GM18951 (cell line): ENCODE measurements around the gene RAB11B.
"Not testable (repeated sequence)": the region's sequence is repeated elsewhere in the genome, so short reads cannot be mapped to it uniquely, and the experiment has no call there.

ENCODE experiments used
- POLR2A ChIP-seq: IDR thresholded peaks from 4 replicates; pipeline ENCODE4 v1.6.1; 2011; ENCODE audit warnings: mild to moderate bottlenecking; ENCODE audit not compliant: insufficient read length, insufficient read depth; ENCODE audit errors: extremely low read depth
- in situ Hi-C: fragments of 300-500 bp; cut with MboI; formaldehyde crosslinking; loops from one replicate; pipeline ENCODE4 v1.12.0; 2022; ENCODE audit warnings: low sequenced_read_pairs, mixed read lengths, inconsistent platforms; ENCODE audit not compliant: unreplicated experiment

RAB11B gene

GRCh38 chr19:8393871-8394250 is 3.7 kb downstream of the RAB11B start:
- in situ Hi-C loops = no loop called here

GRCh38 chr19:8395621-8396082 is 5.5 kb downstream of the RAB11B start:
- in situ Hi-C loops = no loop called here
- TF ChIP-seq POLR2A = no peak

More at GRCh38 chr19:8393871-8394250, 3.7 kb downstream of the RAB11B start:
- TF ChIP-seq POLR2A = no peak

GRCh38 chr19:8396185-8396562 is 6.0 kb downstream of the RAB11B start:
- no peak for TF ChIP-seq POLR2A
- in situ Hi-C loops = no loop called here

- TF ChIP-seq POLR2A = no peak
- in situ Hi-C loops = no loop called here
These were observed 6.5 kb downstream of the RAB11B start for GRCh38 chr19:8396563-8397203.

- no peak for TF ChIP-seq POLR2A
These were observed 7.1 kb downstream of the RAB11B start for GRCh38 chr19:8397271-8397670.

GRCh38 chr19:8397746-8398310 is 7.7 kb downstream of the RAB11B start:
- no peak for TF ChIP-seq POLR2A
- in situ Hi-C loops = no loop called here

More at GRCh38 chr19:8397271-8397670, 7.1 kb downstream of the RAB11B start:
- in situ Hi-C loops = no loop called here

- in situ Hi-C loops = no loop called here
- TF ChIP-seq POLR2A = no peak
These were observed 8.2 kb downstream of the RAB11B start for GRCh38 chr19:8398311-8398771.

- in situ Hi-C loops = no loop called here
These were observed 9.6 kb downstream of the RAB11B start for GRCh38 chr19:8399681-8400188.

GRCh38 chr19:8401981-8402411 is 11.8 kb downstream of the RAB11B start:
- in situ Hi-C loops = no loop called here
- no peak for TF ChIP-seq POLR2A

More at GRCh38 chr19:8399681-8400188, 9.6 kb downstream of the RAB11B start:
- no peak for TF ChIP-seq POLR2A

- no peak for TF ChIP-seq POLR2A
- in situ Hi-C loops = no loop called here
These were observed 13.1 kb downstream of the RAB11B start for GRCh38 chr19:8403098-8403819.

- in situ Hi-C loops = no loop called here
- no peak for TF ChIP-seq POLR2A
These were observed 13.6 kb downstream of the RAB11B start for GRCh38 chr19:8403820-8404109.

- in situ Hi-C loops = no loop called here
- no peak for TF ChIP-seq POLR2A
These were observed 14.4 kb downstream of the RAB11B start for GRCh38 chr19:8404391-8405151.

- in situ Hi-C loops = not testable (repeated sequence)
These were observed 20.6 kb downstream of the RAB11B start for GRCh38 chr19:8410718-8411117.
